Measurements from ENCODE around the gene GFOD2. TPM values are rescaled to one million over a fixed set of nuclear protein-coding genes. Genes with fewer than 3 reads are reported as not detected.

GFOD2 gene
- total and polyA plus RNA-seq, 2 of the 13 experiments (the other 11 are each of a cell fraction or from before 2014, with no cell fraction given) = 11.1 to 17.2 TPM

GRCh38 chr16:67648088-67648763 is 70.9 kb downstream of the GFOD2 start (continued):
- TF ChIP-seq, protein P1, sequence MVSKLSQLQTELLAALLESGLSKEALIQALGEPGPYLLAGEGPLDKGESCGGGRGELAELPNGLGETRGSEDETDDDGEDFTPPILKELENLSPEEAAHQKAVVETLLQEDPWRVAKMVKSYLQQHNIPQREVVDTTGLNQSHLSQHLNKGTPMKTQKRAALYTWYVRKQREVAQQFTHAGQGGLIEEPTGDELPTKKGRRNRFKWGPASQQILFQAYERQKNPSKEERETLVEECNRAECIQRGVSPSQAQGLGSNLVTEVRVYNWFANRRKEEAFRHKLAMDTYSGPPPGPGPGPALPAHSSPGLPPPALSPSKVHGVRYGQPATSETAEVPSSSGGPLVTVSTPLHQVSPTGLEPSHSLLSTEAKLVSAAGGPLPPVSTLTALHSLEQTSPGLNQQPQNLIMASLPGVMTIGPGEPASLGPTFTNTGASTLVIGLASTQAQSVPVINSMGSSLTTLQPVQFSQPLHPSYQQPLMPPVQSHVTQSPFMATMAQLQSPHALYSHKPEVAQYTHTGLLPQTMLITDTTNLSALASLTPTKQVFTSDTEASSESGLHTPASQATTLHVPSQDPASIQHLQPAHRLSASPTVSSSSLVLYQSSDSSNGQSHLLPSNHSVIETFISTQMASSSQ (IDR thresholded peaks at IDR 0.05; ENCODE audit: low read depth) = no peak
- TF ChIP-seq, protein P1 (CRISPR knock-in tag; IDR thresholded peaks at IDR 0.05; ENCODE audit: borderline replicate concordance) = 0 out of 2 replicates have a peak, but pooled peaks have one; percentile 29

DNA sequence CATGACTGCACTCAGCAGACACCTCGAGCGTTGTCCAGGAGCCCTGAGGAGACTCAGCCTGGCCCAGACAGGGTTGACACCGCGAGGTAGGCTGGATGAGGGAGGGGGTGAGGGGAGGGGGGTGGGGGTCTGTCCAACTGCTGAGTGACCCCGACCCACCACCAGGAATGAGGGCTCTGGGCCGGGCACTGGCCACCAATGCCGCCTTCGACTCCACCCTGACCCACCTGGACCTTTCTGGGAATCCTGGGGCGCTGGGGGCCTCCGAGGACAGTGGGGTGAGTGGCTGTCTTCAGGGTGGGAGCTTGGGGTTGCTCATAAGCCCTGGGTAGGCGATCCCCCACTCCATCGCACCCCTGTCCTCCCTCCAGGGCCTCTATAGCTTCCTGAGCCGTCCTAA is 71.4 kb downstream of the GFOD2 start:
- TF ChIP-seq ZNF557 (CRISPR knock-in tag; IDR thresholded peaks at IDR 0.05) (no peak), PCBP1 (IDR thresholded peaks at IDR 0.05; ENCODE audit: borderline replicate concordance, low read depth, low read length) (0 out of 2 replicates have a peak, but pooled peaks have one; percentile 31)
- Histone ChIP-seq H3K4me3 (replicated peaks in 1 of 3; ENCODE audit: insufficient read depth in 1 of 3, low read depth in 2 of 3, low read length in 3 of 3) (peak overlapping the region in 1 of 3 experiments; percentile 44; a peak in 1 of 6 replicates), H4K20me1 (ENCODE audit: insufficient read depth, low read length) (peaks cover 11% of the 10 kb centered on the region), H3K27ac (ENCODE audit: extremely low read length, insufficient read depth, low read length) (no peak overlapping the region), H3K27me3 (ENCODE audit: control insufficient read depth in 1 of 2, insufficient read depth in 2 of 2, low read length in 2 of 2) (peaks cover 18 to 73% of the 10 kb centered on the region in 2 experiments), H3K36me3 (replicated peaks in 1 of 2; ENCODE audit: control insufficient read depth in 1 of 2, insufficient read depth in 2 of 2, low read length in 2 of 2) (no peaks in the 10 kb centered on the region), H3K9ac (ENCODE audit: insufficient read depth, low read depth, low read length) (no peak overlapping the region), H2AFZ (ENCODE audit: low read length) (no peak overlapping the region), H3K79me2 (ENCODE audit: insufficient read depth, low read length) (no peaks in the 10 kb centered on the region), H3K4me2 (ENCODE audit: low read depth, low read length) (peak overlapping the region; percentile 48; the same call in 1 of the 2 replicates), H3K4me1 (ENCODE audit: insufficient read depth, low read length) (peaks cover 32% of the 10 kb centered on the region), H3K9me3 (ENCODE audit: low read length) (no peaks in the 10 kb centered on the region)
- ATAC-seq (no peak), FAIRE-seq (no peak), DNase-seq (ENCODE audit: low spot score) (no peak)
- in situ Hi-C loops (cut with HindIII; ENCODE audit: extremely low pct_ligation_motif_present, low pct_unique_long_range_greater_than_20kb) (loop anchor here (5.0 kb wide), 1 partner anchor 100 kb away; no protein-coding TSS in a partner anchor), intact Hi-C loops (cut with micrococcal nuclease; ENCODE audit: unreplicated experiment) (no loop called here)
- no TSS peak for BruUV-seq (replicated peaks)
- ChIA-PET POLR2A (interaction anchor here (1.3 kb wide), 1 partner anchor 127 kb away, joined by 3 read pairs; no protein-coding TSS in a partner anchor), CTCF (ENCODE audit: low intra/inter-chr PET ratio, low total read pairs) (no interaction called here)
- WGBS (ENCODE audit: low lambda C conversion rate) = 48% methylated on average over 9 of the region's 13 CpGs
